HG03108 (cell line): ENCODE data around the gene GPR39.

ENCODE experiments used
- ATAC-seq: cut with Tn5 transposase; IDR thresholded peaks from one replicate; pipeline ENCODE4 v1.9.1; 2021; ENCODE audit warnings: moderate library complexity; ENCODE audit not compliant: unreplicated experiment

GPR39 gene

DNA sequence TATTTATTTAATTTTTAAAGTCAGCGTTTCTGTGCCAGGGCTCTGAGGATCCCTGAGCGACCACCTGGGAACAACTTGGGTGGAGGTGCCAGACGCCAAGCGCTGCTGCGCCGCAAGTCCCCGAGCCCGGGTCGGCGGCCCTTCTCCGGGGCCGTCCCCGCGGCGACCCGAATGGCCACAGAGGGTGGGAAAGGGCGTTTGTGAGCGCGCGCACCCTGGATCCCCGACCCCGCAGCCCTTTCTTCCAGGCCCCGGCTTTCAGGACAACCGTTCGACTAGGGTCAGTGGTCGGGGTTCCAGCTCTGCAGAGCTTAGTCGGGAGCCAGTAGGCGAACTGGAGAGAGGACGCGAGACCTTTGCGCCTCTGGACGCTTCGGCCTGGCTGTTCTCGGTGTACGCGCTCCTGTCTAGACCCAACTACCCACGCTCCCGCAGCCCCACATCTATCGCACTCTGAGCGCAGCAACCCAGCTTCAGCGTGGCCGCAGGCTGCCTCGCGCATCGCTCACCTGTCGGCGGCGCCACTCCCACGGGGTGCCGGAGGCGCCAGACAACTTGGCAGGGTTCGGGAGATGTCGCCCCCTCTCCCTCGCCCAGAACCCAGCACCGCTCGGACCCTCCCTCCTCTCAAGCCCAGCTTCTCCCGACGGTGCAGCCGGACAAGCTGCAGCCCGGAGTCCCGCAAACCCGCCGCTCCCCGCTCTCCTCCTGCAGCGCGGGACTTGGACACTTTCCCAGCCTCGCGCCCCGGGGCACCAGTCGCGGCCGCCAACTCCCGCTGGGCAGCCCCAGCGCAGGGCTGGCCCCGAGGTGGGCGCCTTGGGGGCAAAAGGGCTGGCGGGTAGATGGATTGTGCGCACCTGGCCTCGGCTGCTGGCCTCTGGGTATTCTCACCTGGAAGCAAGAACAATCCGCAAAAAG, 252.6 kb downstream of the GPR39 start:
- ATAC-seq = no peak

DNA sequence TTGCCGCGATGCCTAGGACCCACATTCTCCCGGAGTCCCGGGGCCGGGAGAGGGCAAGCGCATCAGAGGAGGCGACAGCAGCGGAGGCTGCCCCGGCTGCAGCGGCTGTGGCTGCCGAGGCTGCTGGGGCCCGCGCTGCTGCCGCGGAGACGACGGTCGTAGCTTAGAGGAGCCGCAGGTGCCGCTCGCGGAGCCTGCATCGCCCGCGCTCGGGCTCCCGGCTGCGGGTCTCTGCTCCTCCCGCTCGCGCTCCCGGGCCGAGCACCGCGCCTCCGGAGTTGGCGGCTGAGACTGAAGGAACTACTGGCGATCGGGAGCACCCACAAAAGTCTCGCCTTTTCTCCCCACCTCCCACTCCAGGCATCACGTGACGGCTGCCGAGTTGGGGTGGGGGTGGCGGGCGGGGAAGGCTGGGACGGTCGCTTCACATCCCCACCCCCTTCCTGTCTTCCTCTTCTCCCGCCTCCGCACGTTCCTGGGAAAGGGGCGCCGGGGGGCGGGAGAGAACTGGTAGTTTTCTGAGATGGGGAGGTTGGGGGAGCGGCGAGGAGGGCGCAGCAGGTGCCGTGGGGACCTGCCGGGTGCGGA, 253.4 kb downstream of the GPR39 start, which contains the start of gene LYPD1:
TSS of gene LYPD1 (minus strand) at position 298 of the 588 bp plus-strand sequence. CDS start at position 25, 273 bp downstream.
- ATAC-seq = no peak

DNA sequence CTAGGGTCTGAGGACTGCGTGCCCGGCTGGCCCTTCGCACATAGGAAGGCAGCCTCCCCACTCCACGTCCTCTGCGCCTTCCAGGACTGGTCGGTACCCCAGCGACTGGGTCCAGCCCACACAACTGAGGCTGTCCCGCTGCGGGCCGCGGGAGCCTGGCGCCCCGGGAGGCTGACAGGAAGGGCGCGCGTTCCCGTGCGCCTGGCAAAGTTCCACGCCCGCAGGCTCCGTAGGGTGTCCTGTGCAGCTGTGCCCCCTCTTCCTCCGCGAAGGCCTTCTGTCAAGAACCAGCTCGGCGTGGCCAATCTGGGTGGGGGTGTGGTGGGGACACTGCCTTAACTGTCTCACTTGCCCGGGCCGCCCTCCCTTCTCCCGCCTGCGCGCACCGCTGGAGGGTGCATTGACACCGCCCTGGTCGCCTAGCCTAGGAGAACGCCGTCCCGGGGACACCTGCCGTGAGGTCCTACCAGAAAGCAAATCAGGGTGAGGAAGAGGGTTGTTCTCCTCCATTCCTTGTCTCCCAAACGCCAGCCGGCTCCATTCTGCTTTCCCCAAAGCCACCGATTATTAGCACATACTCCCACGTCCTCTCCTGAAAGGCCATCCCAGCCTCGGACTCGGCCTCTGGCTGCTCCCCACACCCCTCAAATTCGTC, 254.0 kb downstream of the GPR39 start:
- ATAC-seq = no peak

DNA sequence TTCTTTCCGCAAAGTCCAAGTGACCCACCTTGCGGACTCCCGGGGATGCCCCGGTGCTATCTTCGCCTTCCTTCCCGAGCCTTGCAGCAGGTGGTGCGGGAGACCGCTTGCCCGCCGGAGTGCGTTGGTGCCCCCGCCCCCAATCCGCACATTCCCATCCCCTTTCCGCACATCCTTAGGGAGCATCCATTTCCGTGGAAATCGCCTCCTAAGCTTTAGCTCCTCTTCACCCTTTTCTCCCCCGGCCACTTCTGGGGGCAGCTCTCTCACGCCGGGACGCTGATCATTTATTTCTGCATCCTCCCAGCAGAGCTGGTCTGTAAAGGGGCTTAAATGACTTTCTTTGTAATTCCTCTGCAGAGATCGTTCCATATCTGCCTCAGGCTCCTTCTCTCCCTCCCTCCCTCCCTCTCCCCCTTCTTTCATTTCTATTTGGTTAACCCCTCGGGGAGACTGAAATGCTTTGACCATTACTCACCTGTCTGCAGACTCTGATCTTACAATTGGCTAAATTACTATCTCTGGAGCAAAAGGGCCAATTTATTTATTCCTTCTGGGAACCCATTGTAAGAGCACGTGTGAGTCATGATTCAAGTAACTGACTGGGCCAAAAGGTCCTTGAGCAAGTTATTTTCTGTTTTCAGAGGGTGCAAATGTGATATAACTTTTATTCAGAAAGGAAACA, 254.7 kb downstream of the GPR39 start:
- no peak for ATAC-seq

DNA sequence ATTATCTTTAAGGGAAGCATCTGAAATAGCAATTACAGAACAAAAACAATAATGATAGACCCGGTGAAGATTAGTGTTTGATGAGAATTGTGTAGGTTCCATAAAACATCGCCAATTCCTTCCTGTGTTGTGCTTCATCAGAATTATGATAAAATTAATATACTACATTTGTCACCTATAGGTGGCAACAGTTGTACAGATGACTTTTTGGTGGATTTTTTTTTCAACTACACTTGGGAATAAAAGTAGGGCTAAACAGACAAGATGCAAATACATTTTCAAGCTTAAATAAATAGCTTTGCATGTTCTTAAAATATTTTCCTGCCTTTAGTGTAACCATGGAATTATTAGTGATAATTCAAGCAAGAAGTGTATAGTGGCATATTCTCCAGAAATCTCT, 260.4 kb downstream of the GPR39 start:
- ATAC-seq = no peak

DNA sequence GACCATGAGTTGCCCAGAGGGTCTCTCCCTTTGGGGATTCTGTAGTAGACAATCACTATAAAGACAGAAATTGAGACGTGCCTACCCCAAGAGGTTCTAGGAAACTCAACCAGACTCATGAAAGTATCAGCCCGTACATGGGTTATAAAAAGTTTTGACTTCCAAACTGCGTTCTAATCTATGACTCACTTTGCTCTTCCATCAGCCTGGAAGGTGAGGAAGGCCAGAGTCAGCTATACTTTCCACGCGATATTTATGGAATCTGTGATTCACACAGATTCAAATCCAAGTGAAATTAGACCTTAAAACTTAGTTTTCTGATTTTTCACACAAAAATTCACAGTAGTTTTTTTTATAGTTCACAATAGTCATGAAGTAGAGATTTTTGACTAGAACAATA, 261.1 kb downstream of the GPR39 start:
- ATAC-seq = no peak

DNA sequence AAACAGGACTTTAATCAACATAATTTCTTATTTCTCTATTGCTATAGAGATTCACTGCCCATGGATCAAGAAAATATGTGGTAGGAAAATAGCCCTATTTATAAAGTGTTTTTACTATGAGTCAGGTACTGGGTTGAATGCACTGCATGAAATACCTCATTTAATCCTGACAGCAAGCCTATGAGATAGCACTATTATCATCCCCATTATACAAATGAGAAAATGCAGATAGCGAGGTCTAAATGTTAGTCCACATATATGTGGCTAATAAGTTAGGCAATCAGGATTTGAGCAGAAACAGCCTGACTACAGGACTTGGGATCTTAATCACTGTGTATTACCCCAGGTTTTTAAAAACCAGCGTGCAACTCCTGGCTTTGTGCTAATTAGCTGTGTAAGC, 261.9 kb downstream of the GPR39 start:
- no peak for ATAC-seq

DNA sequence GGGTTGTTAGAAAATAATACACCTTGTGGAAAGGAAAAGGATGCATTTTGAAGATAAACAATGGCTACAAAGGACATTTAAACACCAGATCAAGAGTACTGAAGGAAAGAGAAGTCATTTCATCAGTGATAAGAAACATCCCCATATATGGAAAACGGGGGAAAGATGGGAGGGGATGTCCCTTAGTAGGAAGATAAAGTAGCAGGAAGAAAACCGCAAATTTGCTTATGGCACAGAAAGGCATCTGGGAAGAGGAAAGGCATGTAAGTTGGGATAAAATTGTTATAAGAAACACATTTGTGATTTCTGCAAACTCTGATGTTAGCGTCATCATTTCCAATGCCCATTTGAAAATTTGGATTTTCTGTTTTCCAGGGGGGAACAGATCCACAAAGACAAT, 263.9 kb downstream of the GPR39 start:
- no peak for ATAC-seq

DNA sequence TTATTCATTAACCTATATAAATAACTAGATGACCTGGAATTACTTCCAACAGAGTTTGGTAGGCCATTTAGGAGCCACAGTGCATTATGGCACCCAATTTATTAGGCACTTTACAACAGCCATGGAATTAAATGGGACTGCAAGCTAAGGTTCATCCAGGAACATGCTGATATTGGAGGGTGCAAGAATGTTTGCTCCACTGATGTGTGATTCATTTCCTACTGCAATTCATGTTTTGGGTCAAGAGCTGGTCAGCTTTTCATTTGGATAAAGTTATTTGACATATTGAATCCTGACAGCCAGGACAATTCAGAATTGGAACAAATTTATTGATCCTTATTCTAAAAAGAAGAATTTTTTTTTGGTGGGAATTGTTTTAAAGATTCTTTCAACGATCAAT, 265.2 kb downstream of the GPR39 start:
- ATAC-seq = no peak

DNA sequence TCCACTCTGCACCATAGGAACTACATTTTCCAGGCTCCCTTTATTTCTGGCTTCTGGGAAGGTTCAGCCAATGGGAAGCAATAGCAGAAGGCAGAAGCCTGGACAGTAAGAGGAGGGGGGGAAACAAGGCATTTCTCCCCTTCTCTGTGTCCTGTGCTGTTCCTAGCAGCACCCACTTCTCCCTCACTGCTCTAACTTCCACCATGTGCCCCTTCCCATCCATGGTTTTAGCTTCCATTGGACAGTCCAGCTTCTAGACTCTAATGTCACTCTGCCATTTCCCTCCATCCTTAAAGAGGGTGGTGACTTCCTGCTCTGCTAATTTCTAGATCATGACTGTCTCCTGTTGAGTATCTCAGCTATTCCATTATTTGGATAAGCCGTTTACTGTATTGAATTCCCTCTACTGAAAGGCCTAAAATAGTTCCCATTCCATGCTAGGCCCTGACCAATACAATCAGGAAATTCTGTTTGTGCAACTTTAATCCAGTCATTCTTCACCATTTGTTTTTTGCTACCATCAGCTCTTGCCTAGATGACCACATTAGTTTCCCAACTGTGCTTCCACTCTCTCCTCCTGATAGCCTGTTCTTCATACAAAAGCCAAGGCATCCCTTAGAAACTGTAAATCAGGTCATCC, 274.2 kb downstream of the GPR39 start:
- ATAC-seq = no peak

DNA sequence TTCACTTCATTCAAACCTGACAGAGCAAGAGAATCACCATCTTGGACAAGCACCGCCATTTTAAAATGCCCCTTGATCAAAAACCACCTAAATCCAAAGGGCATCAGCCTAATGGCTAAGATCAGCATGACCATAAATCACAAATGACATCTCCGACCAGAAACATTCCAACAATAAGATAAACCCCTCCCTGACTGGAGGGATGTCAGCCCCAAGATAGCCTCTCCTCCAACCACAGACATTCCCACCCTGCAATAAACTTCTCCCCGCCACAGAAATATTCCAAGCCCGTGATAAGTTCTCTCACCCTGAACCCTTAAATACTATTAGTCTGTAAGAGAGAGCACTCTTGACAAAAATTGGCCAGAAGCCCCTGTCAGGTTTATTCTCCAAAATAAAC, 275.0 kb downstream of the GPR39 start:
- ATAC-seq = no peak

DNA sequence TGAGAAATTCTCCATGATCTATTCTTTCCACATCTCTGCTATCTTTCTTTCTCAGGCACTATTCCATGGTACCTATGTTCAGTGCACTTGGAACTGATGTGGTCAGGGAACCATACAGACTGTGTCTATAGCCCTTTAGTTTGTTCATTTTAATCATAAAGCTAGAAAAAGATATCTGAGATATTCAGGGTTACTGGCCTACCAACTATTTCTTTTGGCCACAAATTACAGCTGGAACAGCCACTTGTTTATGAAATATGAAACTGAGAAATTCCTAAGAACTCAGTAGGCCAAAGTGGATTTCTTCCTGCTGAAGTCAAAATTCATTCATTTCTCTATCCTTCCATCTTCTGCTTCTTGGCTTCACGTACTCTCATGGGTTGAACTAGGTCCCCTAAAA, 276.2 kb downstream of the GPR39 start:
- no peak for ATAC-seq
